ENCODE data around the gene TMED6.
"Not testable (repeated sequence)": the region's sequence is repeated elsewhere in the genome, so short reads cannot be mapped to it uniquely, and the experiment has no call there.

The TMED6 gene

GRCh38 chr16:69296771-69297170 lies 54.8 kb downstream of the TMED6 start:
- FAIRE-seq: not testable (repeated sequence)

DNA sequence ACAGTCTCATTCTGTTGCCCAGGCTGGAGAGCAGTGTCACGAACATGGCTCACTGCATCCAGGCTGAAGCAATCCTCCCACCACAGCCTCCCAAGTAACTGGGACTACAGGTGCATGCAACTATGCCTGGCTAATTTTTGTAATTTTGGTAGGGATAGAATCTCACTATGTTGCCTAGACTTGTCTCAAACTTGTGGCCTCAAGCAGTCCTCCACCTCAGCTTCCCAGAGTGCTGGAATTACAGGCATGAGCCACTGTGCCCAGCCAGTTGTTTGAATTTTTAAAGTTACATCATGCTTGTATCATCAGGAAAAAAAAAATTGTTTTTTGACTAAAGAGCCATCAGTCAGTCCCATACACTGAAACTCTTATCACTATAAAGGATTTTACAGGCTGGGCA lies 57.5 kb downstream of the TMED6 start:
- FAIRE-seq: no peak

- no peak for FAIRE-seq
Observed at GRCh38 chr16:69293401-69293800, 58.2 kb downstream of the TMED6 start.
